HG03039 (cell line): ENCODE data around the gene FPGS.

Experiments
- ATAC-seq: cut with Tn5 transposase; IDR thresholded peaks from one replicate; pipeline ENCODE4 v1.9.1; 2021; ENCODE audit warnings: mild to moderate bottlenecking, moderate library complexity; ENCODE audit not compliant: unreplicated experiment

Gene FPGS

DNA sequence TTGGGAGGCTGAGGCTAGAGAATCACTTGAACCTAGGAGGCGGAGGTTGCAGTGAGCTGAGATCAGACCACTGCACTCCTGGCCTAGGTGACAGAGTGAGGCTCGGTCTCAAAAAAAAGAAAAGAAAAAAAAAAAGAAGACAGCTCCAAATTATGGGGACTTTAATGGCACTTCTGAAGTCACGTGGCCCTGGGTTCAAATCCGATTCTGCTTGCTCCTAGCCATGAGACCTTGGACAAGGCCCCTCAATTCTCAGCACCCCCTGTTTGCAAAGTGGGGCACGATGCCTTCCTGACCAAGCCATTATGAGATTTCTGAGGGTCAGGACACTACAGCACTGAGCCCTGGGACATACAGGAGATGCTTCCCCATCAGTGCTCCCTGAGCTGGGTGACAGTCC is 52.8 kb downstream of the FPGS start:
- ATAC-seq, result no peak

GRCh38 chr9:127856094-127856728 is 53.5 kb downstream of the FPGS start:
- no peak for ATAC-seq

GRCh38 chr9:127856729-127857116 is 54.0 kb downstream of the FPGS start:
- ATAC-seq, result no peak

DNA sequence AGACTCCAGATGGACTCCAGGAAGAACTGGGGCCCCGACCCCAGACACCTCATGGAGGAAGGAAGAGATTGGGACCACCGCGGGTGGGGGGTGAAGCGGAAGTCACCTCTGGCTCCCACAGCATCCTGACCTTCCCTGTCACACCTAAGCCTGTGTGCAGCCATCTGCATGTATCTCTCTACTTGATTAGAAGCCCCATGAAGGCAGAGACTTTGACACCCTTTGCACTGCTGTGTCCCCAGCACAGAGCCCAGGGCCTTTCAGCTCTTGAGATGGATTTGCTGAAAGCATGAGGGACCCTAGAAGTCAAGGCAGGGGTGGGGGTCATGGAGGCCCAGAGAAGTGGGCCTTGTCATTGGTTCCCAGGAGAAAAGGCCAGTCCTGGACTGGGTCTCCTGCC is 54.6 kb downstream of the FPGS start:
- ATAC-seq, result no peak

GRCh38 chr9:127858041-127858512 is 55.4 kb downstream of the FPGS start:
- no peak for ATAC-seq

DNA sequence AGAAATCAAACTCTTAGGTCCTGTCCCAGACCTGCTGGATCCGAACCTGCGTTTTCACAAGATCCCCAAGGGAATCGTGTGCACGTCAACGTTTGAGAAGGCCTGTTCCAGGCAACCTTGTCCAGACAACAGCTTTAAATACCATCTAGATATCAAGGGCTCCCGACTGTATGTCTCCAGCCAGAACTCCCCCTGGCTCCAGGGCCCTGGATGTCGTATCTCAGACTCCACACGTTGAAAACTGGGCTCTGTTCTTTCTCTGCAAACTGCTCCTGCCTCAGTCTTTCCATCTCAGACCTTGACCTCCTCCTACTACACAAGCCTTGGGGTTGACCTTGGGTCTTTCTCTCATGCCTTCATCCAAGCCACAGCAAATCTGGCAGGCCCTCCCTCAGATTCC is 57.6 kb downstream of the FPGS start:
- no peak for ATAC-seq

GRCh38 chr9:127860779-127861178 is 58.1 kb downstream of the FPGS start:
- no peak for ATAC-seq

DNA sequence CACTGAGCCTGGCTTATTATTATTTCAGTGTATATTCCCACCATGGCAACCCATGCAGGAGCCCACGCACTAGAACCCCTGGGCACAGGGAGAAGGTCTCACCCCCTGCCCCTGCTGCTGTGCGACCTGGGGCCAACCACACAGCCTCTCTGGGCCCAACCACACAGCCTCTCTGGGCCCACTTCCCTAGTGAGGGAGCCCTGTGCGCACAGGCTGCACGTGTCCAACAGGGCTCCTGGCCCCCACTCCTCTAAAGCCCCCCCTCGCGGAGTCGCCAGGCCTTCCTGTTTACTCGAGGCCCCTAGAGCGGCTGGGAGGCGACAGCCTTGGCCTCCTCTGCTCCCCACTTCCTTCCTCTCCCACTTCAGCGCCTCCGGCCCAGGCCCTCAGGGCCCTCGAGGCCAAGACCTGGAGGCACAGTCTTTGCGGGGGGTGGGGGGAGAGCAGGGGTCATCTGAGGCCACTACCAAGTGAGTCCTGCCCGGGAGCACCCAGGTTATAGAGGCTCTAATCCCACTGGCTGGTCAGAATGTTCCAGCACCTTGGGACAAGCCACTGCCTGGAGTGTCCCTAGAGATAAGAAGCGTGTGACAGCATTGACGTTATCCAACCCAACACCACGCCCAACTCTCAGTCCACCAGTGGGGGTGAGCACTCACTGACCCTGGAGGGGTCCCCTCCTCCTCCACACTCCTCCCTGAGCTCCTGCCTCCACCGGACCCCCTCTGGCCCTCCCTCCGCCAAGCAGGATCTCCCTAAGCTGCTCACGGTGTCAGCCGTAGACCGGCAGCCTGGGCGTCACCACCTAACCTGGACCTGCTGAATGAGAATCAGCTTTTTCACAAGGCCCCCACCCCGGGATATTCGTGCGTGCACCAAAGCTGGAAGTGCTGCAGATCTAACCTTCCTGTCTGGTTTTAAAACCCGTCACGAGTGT is 59.7 kb downstream of the FPGS start:
- ATAC-seq, result no peak

GRCh38 chr9:127863191-127863621 is 60.5 kb downstream of the FPGS start:
- ATAC-seq, result no peak
